HepG2 (cell line): Measurements from ENCODE around the gene CYP4F12. TPM values are rescaled to one million over a fixed set of nuclear protein-coding genes. Genes with fewer than 3 reads are reported as not detected.

Experiments used
- AGO2 ChIP-seq: fragments of 200-400 bp; formaldehyde crosslinking; optimal IDR thresholded peaks from 2 replicates; pipeline ENCODE3; 2017; ENCODE audit warnings: mild to moderate bottlenecking, low read depth, low read length, moderate library complexity
- FOXJ3 ChIP-seq: sonication (generic); formaldehyde crosslinking; IDR thresholded peaks from 2 replicates; pipeline ENCODE4 v1.4.0; 2020; ENCODE audit warnings: missing genetic modification reagents, mild to moderate bottlenecking, borderline replicate concordance
- HMG20B ChIP-seq: conservative IDR thresholded peaks from 2 replicates; pipeline ENCODE4 v1.6.1; 2016; ENCODE audit warnings: missing genetic modification reagents, missing compliant biosample characterization
- HNRNPL ChIP-seq: fragments of 200-400 bp; formaldehyde crosslinking; IDR thresholded peaks from 2 replicates; pipeline ENCODE4 v1.6.1; 2017; ENCODE audit warnings: mild to moderate bottlenecking, low read depth, low read length
- IRF9 ChIP-seq: sonication (generic); formaldehyde crosslinking; IDR thresholded peaks from 2 replicates; pipeline ENCODE4 v1.8.0; 2022; ENCODE audit warnings: missing genetic modification reagents, mild to moderate bottlenecking, borderline replicate concordance
- KDM5B ChIP-seq: sonication (generic); formaldehyde crosslinking; IDR thresholded peaks from 2 replicates; pipeline ENCODE4 v1.4.0; 2020; ENCODE audit warnings: missing genetic modification reagents, mild to moderate bottlenecking, borderline replicate concordance
- MLX ChIP-seq: IDR thresholded peaks from 2 replicates; pipeline ENCODE4 v1.6.1; 2016
- MTA1 ChIP-seq: sonication (generic); formaldehyde crosslinking; IDR thresholded peaks from 2 replicates; pipeline ENCODE4 v1.4.0; 2020; ENCODE audit warnings: missing genetic modification reagents, mild to moderate bottlenecking, borderline replicate concordance
- MTA3 ChIP-seq: sonication (generic); formaldehyde crosslinking; IDR thresholded peaks from 2 replicates; pipeline ENCODE4 v1.4.0; 2020; ENCODE audit warnings: missing genetic modification reagents
- POGK ChIP-seq: sonication (generic); formaldehyde crosslinking; conservative IDR thresholded peaks from 2 replicates; pipeline ENCODE4 v1.8.0; 2022; ENCODE audit warnings: mild to moderate bottlenecking, moderate library complexity, missing genetic modification reagents
- SAP130 ChIP-seq: IDR thresholded peaks from 2 replicates; pipeline ENCODE4 v1.6.1; 2016; ENCODE audit warnings: low read depth
- SOX6 ChIP-seq, 2 experiments: fragments of 450-650 bp in 1 of 2; sonication (generic) in 1 of 2; formaldehyde crosslinking in 1 of 2; IDR thresholded peaks; 2 replicates each; pipeline versions ENCODE4 v1.4.0 to v1.6.1; 2017 to 2020; ENCODE audit warnings: antibody characterized with exemption in 1 of 2, mild to moderate bottlenecking in 1 of 2, missing genetic modification reagents in 1 of 2
- XRCC5 ChIP-seq: fragments of 200-400 bp; formaldehyde crosslinking; optimal IDR thresholded peaks from 2 replicates; pipeline ENCODE3; 2017; ENCODE audit warnings: mild to moderate bottlenecking, low read length
- ZBTB39 ChIP-seq: sonication (generic); formaldehyde crosslinking; IDR thresholded peaks from 2 replicates; pipeline ENCODE4 v1.5.0; 2020; ENCODE audit warnings: missing genetic modification reagents
- ZBTB42 ChIP-seq: sonication (generic); formaldehyde crosslinking; IDR thresholded peaks from 2 replicates; pipeline ENCODE4 v1.5.0; 2020; ENCODE audit warnings: mild to moderate bottlenecking, missing genetic modification reagents
- ZFP62 ChIP-seq: sonication (generic); formaldehyde crosslinking; IDR thresholded peaks from 2 replicates; pipeline ENCODE4 v1.4.0; 2020; ENCODE audit warnings: missing genetic modification reagents
- ZFP91 ChIP-seq: sonication (generic); formaldehyde crosslinking; IDR thresholded peaks from 2 replicates; pipeline ENCODE4 v1.9.0; 2022; ENCODE audit warnings: missing genetic modification reagents, mild to moderate bottlenecking, borderline replicate concordance
- ZFY ChIP-seq: sonication (generic); formaldehyde crosslinking; IDR thresholded peaks from 2 replicates; pipeline ENCODE4 v1.4.0; 2020; ENCODE audit warnings: missing genetic modification reagents
- ZNF547 ChIP-seq: sonication (generic); formaldehyde crosslinking; IDR thresholded peaks from 2 replicates; pipeline ENCODE4 v1.5.1; 2020; ENCODE audit warnings: mild to moderate bottlenecking, missing genetic modification reagents
- polyA plus RNA-seq, 8 experiments: library from polyadenylated mRNA; depleted of rRNA in 3 of 8; stranded (reverse) in 7 of 8; unstranded in 1 of 8; fragments of >200 nt; fragmentation: Illumina TruSeq in 4 of 8; extraction: Trizol in 4 of 8; gene quantifications; 2 replicates each; pipeline versions ENCODE4 v1.2.1 to v1.2.3, GENCODE V29; 2011 to 2016; ENCODE audit warnings: low read depth in 4 of 8, missing spikeins in 1 of 8, mixed read lengths in 1 of 8; ENCODE audit not compliant: insufficient read depth in 1 of 8
- total RNA-seq, 5 experiments: library from RNA; depleted of rRNA; stranded (reverse); fragments of >200 nt; fragmentation: Illumina TruSeq; extraction: Trizol; gene quantifications; 2 replicates each; pipeline ENCODE4 v1.2.3, GENCODE V29; 2016; ENCODE audit warnings: low read depth in 1 of 5

CYP4F12 gene
- total and polyA plus RNA-seq, 2 of the 13 experiments (the other 11 are each of a cell fraction or from before 2014, with no cell fraction given) = 29.9 to 30.8 TPM

- TF ChIP-seq XRCC5 = no peak
- TF ChIP-seq MTA3 = no peak
- peak; percentile 47 for TF ChIP-seq SAP130 (CRISPR knock-in tag)
- no peak for TF ChIP-seq SOX6 (IDR thresholded peaks at IDR 0.05)
- TF ChIP-seq SOX6 (CRISPR knock-in tag; IDR thresholded peaks at IDR 0.05) = peak; percentile 63
- TF ChIP-seq FOXJ3 (CRISPR knock-in tag) = 0 out of 2 replicates have a peak, but pooled peaks have one; percentile 36
- TF ChIP-seq ZFP91 (CRISPR knock-in tag) = 0 out of 2 replicates have a peak, but pooled peaks have one; percentile 35
- no peak for TF ChIP-seq IRF9 (CRISPR knock-in tag)
- 0 out of 2 replicates have a peak, but pooled peaks have one; percentile 8 for TF ChIP-seq MLX
- no peak for TF ChIP-seq ZBTB39 (CRISPR knock-in tag)
- TF ChIP-seq ZFY (CRISPR knock-in tag) = peak; percentile 53; the same call in 1 of the 2 replicates
- peak; percentile 54; the same call in 1 of the 2 replicates for TF ChIP-seq ZNF547 (CRISPR knock-in tag)
- peak; percentile 40; the same call in 1 of the 2 replicates for TF ChIP-seq HMG20B (CRISPR knock-in tag)
- no peak for TF ChIP-seq ZFP62 (CRISPR knock-in tag)
- 0 out of 2 replicates have a peak, but pooled peaks have one; percentile 38 for TF ChIP-seq HNRNPL
- TF ChIP-seq AGO2 = no peak
- peak; percentile 56; the same call in 1 of the 2 replicates for TF ChIP-seq KDM5B (CRISPR knock-in tag)
- no peak for TF ChIP-seq ZBTB42 (CRISPR knock-in tag)
- peak; percentile 77; the same call in 1 of the 2 replicates for TF ChIP-seq POGK (CRISPR knock-in tag)
- TF ChIP-seq MTA1 (CRISPR knock-in tag) = peak; percentile 81; the same call in 1 of the 2 replicates
These were observed 328 bp downstream of the CYP4F12 start (continued) for GRCh38 chr19:15673176-15673654.
